Liver (tissue), 9 donors: ENCODE measurements around the gene DDX25. TPM values are rescaled to one million over a fixed set of nuclear protein-coding genes. Genes with fewer than 3 reads are reported as not detected.

Experiments used
- DNase-seq: peaks from one replicate; pipeline ENCODE4 v3.0.0-alpha.2; 2017; ENCODE audit warnings: low spot score
- H3K27ac ChIP-seq, 2 donors: one replicate each; pipeline ENCODE4 v1.7.0; 2013; ENCODE audit warnings: inconsistent platforms in 2 of 2, low read length in 2 of 2, control low read depth in 1 of 2, low read depth in 1 of 2, mild to moderate bottlenecking in 1 of 2
- H3K27me3 ChIP-seq, 4 donors: one replicate each; pipeline versions ENCODE4 v1.6.1 to v1.7.0; 2013; ENCODE audit warnings: low read length in 3 of 4, inconsistent platforms in 1 of 4, mild to moderate bottlenecking in 1 of 4, moderate library complexity in 1 of 4; ENCODE audit not compliant: control insufficient read depth in 4 of 4, insufficient read depth in 4 of 4
- H3K36me3 ChIP-seq, 4 donors: one replicate each; pipeline versions ENCODE4 v1.6.1 to v1.7.0; 2013; ENCODE audit warnings: low read length in 3 of 4, mild to moderate bottlenecking in 3 of 4, low read depth in 1 of 4, moderate library complexity in 1 of 4; ENCODE audit not compliant: control insufficient read depth in 4 of 4, insufficient read depth in 3 of 4
- H3K4me1 ChIP-seq, 4 donors: one replicate each; pipeline versions ENCODE4 v1.6.1 to v1.7.0; 2013; ENCODE audit warnings: low read length in 3 of 4, mild to moderate bottlenecking in 3 of 4, moderate library complexity in 1 of 4; ENCODE audit not compliant: control insufficient read depth in 4 of 4, insufficient read depth in 4 of 4
- H3K4me3 ChIP-seq, 3 donors: one replicate each; pipeline versions ENCODE4 v1.6.1 to v1.7.0; 2013; ENCODE audit warnings: low read length in 3 of 3, control low read depth in 1 of 3, low read depth in 1 of 3, mild to moderate bottlenecking in 1 of 3
- H3K9ac ChIP-seq, 2 donors: one replicate each; pipeline ENCODE4 v1.7.0; 2013; ENCODE audit warnings: low read length in 2 of 2, mild to moderate bottlenecking in 2 of 2, moderate library complexity in 2 of 2, control low read depth in 1 of 2, low read depth in 1 of 2
- H3K9me3 ChIP-seq, 4 donors: one replicate each; pipeline versions ENCODE4 v1.6.1 to v1.7.0; 2013; ENCODE audit warnings: low read length in 3 of 4; ENCODE audit not compliant: control insufficient read depth in 4 of 4
- ATF3 ChIP-seq: IDR thresholded peaks from 2 replicates; pipeline ENCODE4 v1.6.1; 2016; ENCODE audit warnings: antibody characterized with exemption
- CTCF ChIP-seq: fragments of 150-350 bp; IDR thresholded peaks from 2 replicates; pipeline ENCODE4 v1.5.1; 2017; ENCODE audit warnings: improper control_type of control experiment, low read depth, low read length; ENCODE audit not compliant: missing input control
- EGR1 ChIP-seq, 2 donors: IDR thresholded peaks; 2 replicates each; pipeline ENCODE4 v1.6.1; 2016 to 2018; ENCODE audit warnings: antibody characterized with exemption in 2 of 2, low read depth in 2 of 2
- FOXA1 ChIP-seq: IDR thresholded peaks from 2 replicates; pipeline ENCODE4 v1.6.1; 2016; ENCODE audit warnings: antibody characterized with exemption
- FOXA2 ChIP-seq: IDR thresholded peaks from 2 replicates; pipeline ENCODE4 v1.6.1; 2016; ENCODE audit warnings: antibody characterized with exemption
- GABPA ChIP-seq, 2 donors: IDR thresholded peaks in 1 of 2; conservative IDR thresholded peaks in 1 of 2; 2 replicates each; pipeline ENCODE4 v1.6.1; 2016; ENCODE audit warnings: antibody characterized with exemption in 2 of 2, mild to moderate bottlenecking in 1 of 2, moderate library complexity in 1 of 2
- HNF4A ChIP-seq, 2 donors: conservative IDR thresholded peaks; 2 replicates each; pipeline ENCODE4 v1.6.1; 2016; ENCODE audit warnings: antibody characterized with exemption in 2 of 2, mild to moderate bottlenecking in 2 of 2
- HNF4G ChIP-seq: IDR thresholded peaks from 2 replicates; pipeline ENCODE4 v1.6.1; 2016; ENCODE audit warnings: antibody characterized with exemption
- JUND ChIP-seq, 2 donors: IDR thresholded peaks; 2 replicates each; pipeline ENCODE4 v1.6.1; 2016; ENCODE audit warnings: antibody characterized with exemption in 2 of 2
- NR2F2 ChIP-seq: IDR thresholded peaks from 2 replicates; pipeline ENCODE4 v1.6.1; 2016; ENCODE audit warnings: antibody characterized with exemption
- RAD21 ChIP-seq, 2 donors: IDR thresholded peaks; 2 replicates each; pipeline ENCODE4 v1.6.1; 2016; ENCODE audit warnings: antibody characterized with exemption in 2 of 2, mild to moderate bottlenecking in 2 of 2
- RXRA ChIP-seq, 2 donors: IDR thresholded peaks; 2 replicates each; pipeline ENCODE4 v1.6.1; 2017 to 2018; ENCODE audit warnings: antibody characterized with exemption in 2 of 2, mild to moderate bottlenecking in 1 of 2
- SP1 ChIP-seq: IDR thresholded peaks from 2 replicates; pipeline ENCODE4 v1.6.1; 2018; ENCODE audit warnings: antibody characterized with exemption, mild to moderate bottlenecking
- TAF1 ChIP-seq: conservative IDR thresholded peaks from 2 replicates; pipeline ENCODE4 v1.6.1; 2016; ENCODE audit warnings: antibody characterized with exemption, mild to moderate bottlenecking
- YY1 ChIP-seq: IDR thresholded peaks from 2 replicates; pipeline ENCODE4 v1.6.1; 2016; ENCODE audit warnings: antibody characterized with exemption, mild to moderate bottlenecking
- ZBTB33 ChIP-seq: IDR thresholded peaks from 2 replicates; pipeline ENCODE4 v1.6.1; 2016; ENCODE audit warnings: antibody characterized with exemption
- polyA plus RNA-seq, 2 donors: library from polyadenylated mRNA; stranded (reverse) in 1 of 2; unstranded in 1 of 2; fragments of 200-250 nt in 1 of 2; fragments of >200 nt in 1 of 2; fragmentation: Nextera tagmentation in 1 of 2; extraction: Ambion mirVana in 1 of 2; gene quantifications; one replicate each; pipeline versions ENCODE4 v1.2.1 to v1.2.3, GENCODE V29; 2013 to 2015
- total RNA-seq, 2 donors: library from RNA; depleted of rRNA; stranded (reverse); fragments of >200 nt; gene quantifications; one replicate each; pipeline ENCODE4 v1.2.3, GENCODE V29; 2014
- TF ChIP-seq, protein P1 (sequence below): IDR thresholded peaks from 2 replicates; pipeline ENCODE4 v1.6.1; 2016; ENCODE audit warnings: antibody characterized with exemption, mild to moderate bottlenecking
- TF ChIP-seq, protein P2 (sequence below): IDR thresholded peaks from 2 replicates; pipeline ENCODE4 v1.6.1; 2016; ENCODE audit warnings: antibody characterized with exemption
- donor health status: healthy.
- donor health status: healthy.
- donor health status: healthy.
- donor health status: healthy.
- donor health status: healthy.

DDX25 gene
- total and polyA plus RNA-seq, 4 donors, result 0.07 to 0.79 (median 0.31) TPM

DNA sequence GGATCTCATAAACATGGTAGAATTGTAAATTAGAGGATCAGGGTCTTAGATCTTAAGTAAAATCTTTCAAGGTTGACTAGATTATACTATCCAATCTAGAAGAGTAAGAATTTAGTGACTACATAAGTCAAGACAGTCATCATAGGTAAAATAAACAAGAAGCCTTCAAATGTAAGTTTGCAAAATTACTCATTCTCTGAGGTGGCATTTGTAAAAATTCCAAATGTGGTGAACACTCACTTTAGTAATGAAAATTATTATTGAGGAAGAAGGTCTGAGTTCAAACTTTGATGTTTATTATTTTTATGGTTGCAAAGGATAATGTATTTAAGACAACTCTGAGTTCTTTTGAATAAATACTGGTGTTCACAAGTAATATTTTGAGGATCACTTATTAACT is 12.2 kb upstream of the DDX25 start (continued):
- TF ChIP-seq, protein P1, sequence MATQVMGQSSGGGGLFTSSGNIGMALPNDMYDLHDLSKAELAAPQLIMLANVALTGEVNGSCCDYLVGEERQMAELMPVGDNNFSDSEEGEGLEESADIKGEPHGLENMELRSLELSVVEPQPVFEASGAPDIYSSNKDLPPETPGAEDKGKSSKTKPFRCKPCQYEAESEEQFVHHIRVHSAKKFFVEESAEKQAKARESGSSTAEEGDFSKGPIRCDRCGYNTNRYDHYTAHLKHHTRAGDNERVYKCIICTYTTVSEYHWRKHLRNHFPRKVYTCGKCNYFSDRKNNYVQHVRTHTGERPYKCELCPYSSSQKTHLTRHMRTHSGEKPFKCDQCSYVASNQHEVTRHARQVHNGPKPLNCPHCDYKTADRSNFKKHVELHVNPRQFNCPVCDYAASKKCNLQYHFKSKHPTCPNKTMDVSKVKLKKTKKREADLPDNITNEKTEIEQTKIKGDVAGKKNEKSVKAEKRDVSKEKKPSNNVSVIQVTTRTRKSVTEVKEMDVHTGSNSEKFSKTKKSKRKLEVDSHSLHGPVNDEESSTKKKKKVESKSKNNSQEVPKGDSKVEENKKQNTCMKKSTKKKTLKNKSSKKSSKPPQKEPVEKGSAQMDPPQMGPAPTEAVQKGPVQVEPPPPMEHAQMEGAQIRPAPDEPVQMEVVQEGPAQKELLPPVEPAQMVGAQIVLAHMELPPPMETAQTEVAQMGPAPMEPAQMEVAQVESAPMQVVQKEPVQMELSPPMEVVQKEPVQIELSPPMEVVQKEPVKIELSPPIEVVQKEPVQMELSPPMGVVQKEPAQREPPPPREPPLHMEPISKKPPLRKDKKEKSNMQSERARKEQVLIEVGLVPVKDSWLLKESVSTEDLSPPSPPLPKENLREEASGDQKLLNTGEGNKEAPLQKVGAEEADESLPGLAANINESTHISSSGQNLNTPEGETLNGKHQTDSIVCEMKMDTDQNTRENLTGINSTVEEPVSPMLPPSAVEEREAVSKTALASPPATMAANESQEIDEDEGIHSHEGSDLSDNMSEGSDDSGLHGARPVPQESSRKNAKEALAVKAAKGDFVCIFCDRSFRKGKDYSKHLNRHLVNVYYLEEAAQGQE, result no peak
- TF ChIP-seq FOXA1, result no peak
- no peak for TF ChIP-seq EGR1 (IDR thresholded peaks at IDR 0.05; ENCODE audit: low read depth in 2 of 2)
- TF ChIP-seq HNF4G, result no peak

DNA sequence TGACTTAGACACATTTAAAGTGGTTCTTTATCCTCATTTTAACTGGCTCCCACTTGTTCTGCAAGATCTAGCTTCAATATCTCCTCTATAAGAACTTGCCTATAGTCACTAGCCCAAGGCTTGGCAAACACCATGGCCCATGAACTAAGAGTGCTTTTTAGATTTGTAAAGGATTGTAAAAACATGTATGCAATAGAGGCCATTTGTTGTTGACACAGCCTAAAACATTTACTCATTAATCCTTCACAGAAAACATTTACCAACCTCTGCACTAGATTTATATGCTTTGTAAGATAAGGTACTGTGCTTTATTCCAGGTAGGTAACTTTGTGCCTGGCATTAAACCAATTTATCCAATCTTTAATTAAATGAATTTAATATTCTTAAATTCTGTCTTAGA is 11.3 kb upstream of the DDX25 start:
- TF ChIP-seq ATF3, result no peak
- TF ChIP-seq HNF4A (conservative IDR thresholded peaks at IDR 0.05), result peak in 1 of 2 donors; percentile 51
- TF ChIP-seq ZBTB33, result peak; percentile 38
- TF ChIP-seq RXRA (IDR thresholded peaks at IDR 0.05), result peak; percentile 28 to 56
- peak; percentile 84 for TF ChIP-seq FOXA1
- TF ChIP-seq FOXA2, result peak; percentile 86
- TF ChIP-seq YY1, result peak; percentile 69
- TF ChIP-seq, protein P1, result peak; percentile 25
- TF ChIP-seq SP1, result peak; percentile 66
- no peak for TF ChIP-seq TAF1
- TF ChIP-seq EGR1 (IDR thresholded peaks at IDR 0.05; ENCODE audit: low read depth in 2 of 2), result no peak
- TF ChIP-seq GABPA (IDR thresholded peaks at IDR 0.05 in 1 of 2, conservative IDR thresholded peaks at IDR 0.05 in 1 of 2), result no peak
- no peak for TF ChIP-seq HNF4G
- TF ChIP-seq, protein P2, sequence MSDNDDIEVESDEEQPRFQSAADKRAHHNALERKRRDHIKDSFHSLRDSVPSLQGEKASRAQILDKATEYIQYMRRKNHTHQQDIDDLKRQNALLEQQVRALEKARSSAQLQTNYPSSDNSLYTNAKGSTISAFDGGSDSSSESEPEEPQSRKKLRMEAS, result peak; percentile 11
- TF ChIP-seq JUND (IDR thresholded peaks at IDR 0.05), result peak in 1 of 2 donors; percentile 16
- no peak for TF ChIP-seq CTCF
- TF ChIP-seq NR2F2, result no peak
- no peak for TF ChIP-seq RAD21 (IDR thresholded peaks at IDR 0.05)
- no peaks in the 10 kb centered on the region for H3K27me3 ChIP-seq
- peaks cover 4 to 30% (median 19%) of the 10 kb centered on the region in 4 donors for H3K4me1 ChIP-seq
- H3K9ac ChIP-seq, result no peak overlapping the region
- H3K36me3 ChIP-seq, result peaks cover 0 to 14% (median 10%) of the 10 kb centered on the region in 4 donors
- no peak for DNase-seq
- peak overlapping the region; percentile 42 to 46 for H3K27ac ChIP-seq
- no peak overlapping the region for H3K4me3 ChIP-seq
- no peaks in the 10 kb centered on the region for H3K9me3 ChIP-seq
